Naive thymus-derived CD4-positive, alpha-beta T cell (primary cell): ENCODE measurements around the gene UHMK1. TPM values are rescaled to one million over a fixed set of nuclear protein-coding genes. Genes with fewer than 3 reads are reported as not detected.

Experiments used
- polyA plus RNA-seq, 2 donors: library from polyadenylated mRNA; unstranded; fragments of 300-500 nt; fragmentation: Illumina TruSeq; gene quantifications; one replicate each; pipeline ENCODE4 v1.2.3, GENCODE V29; 2021
- total RNA-seq, 6 experiments: library from RNA in 5 of 6; stranded (reverse) in 5 of 6; gene quantifications; 1 replicate in 5 of 6; 2 replicates in 1 of 6; pipeline ENCODE4 v1.2.3 and lab custom pipeline; 2021 to 2026

Gene UHMK1
- total and polyA plus RNA-seq, 7 experiments from 2014 or later: 36.7 to 69.9 (median 60.7) TPM

Other genes starting within 250 kb of the UHMK1 start
- gene SPATA46, start 121.0 kb upstream of the UHMK1 start, total RNA-seq: not detected
- gene SPATA46, start 121.0 kb upstream of the UHMK1 start, polyA plus RNA-seq: not detected
- under 1 TPM in 1 of 5 experiments, not detected in 4; 0.24 TPM for gene C1orf226, start 116.1 kb upstream of the UHMK1 start, total RNA-seq
- gene C1orf226, start 116.1 kb upstream of the UHMK1 start, polyA plus RNA-seq: not detected
- gene SH2D1B, start 85.7 kb upstream of the UHMK1 start, total RNA-seq: 10 to 100 TPM in 1 of 5 experiments, 1 to 10 TPM in 1, not detected in 3; 3.1 to 16.9 TPM
- under 1 TPM; 0.22 to 0.31 TPM for gene SH2D1B, start 85.7 kb upstream of the UHMK1 start, polyA plus RNA-seq
- 10 to 100 TPM; 18.0 to 29.6 (median 22.7) TPM for gene UAP1, start 63.9 kb downstream of the UHMK1 start, total RNA-seq
- 10 to 100 TPM; 26.0 to 27.7 TPM for gene UAP1, start 63.9 kb downstream of the UHMK1 start, polyA plus RNA-seq
- under 1 TPM; 0.24 to 0.44 (median 0.35) TPM for gene DDR2, start 134.6 kb downstream of the UHMK1 start, total RNA-seq
- gene DDR2, start 134.6 kb downstream of the UHMK1 start, polyA plus RNA-seq: not detected